GM23338 (cell line): ENCODE measurements around the gene UBAC2. TPM values are rescaled to one million over a fixed set of nuclear protein-coding genes. Genes with fewer than 3 reads are reported as not detected.
A peak's percentile ranks its signal among the peaks of the same experiment; 100 is the strongest.

ENCODE experiments used
- ATAC-seq: fragments of 200-7000 bp; cut with Tn5 transposase; 3 replicates; pipeline ENCODE4 v1.9.1; 2020
- DNase-seq: peaks from one replicate; pipeline ENCODE4 v3.0.0-alpha.2; 2015; ENCODE audit warnings: low spot score
- H2AFZ ChIP-seq: fragments of 200-600 bp; sonication (generic); 2 replicates; pipeline ENCODE4 v1.8.0; 2016; ENCODE audit warnings: antibody characterized with exemption, mild to moderate bottlenecking, moderate library complexity
- H3F3A ChIP-seq: fragments of 200-600 bp; sonication (generic); replicated peaks from 2 replicates; pipeline ENCODE4 v1.8.0; 2017; ENCODE audit warnings: antibody characterized with exemption, mixed run types, low read depth
- H3K27ac ChIP-seq: fragments of 200-600 bp; sonication (generic); 2 replicates; pipeline ENCODE4 v1.6.1; 2016; ENCODE audit warnings: low read depth
- H3K27me3 ChIP-seq: fragments of 200-600 bp; sonication (generic); 2 replicates; pipeline ENCODE4 v1.8.0; 2016; ENCODE audit warnings: mild to moderate bottlenecking, mixed run types, moderate library complexity; ENCODE audit not compliant: insufficient read depth
- H3K36me3 ChIP-seq: fragments of 200-600 bp; sonication (generic); 2 replicates; pipeline ENCODE4 v1.8.0; 2016; ENCODE audit warnings: mild to moderate bottlenecking; ENCODE audit not compliant: insufficient read depth
- H3K4me1 ChIP-seq: fragments of 200-600 bp; sonication (generic); 2 replicates; pipeline ENCODE4 v1.8.0; 2016; ENCODE audit warnings: mild to moderate bottlenecking, moderate library complexity; ENCODE audit not compliant: insufficient read depth
- H3K4me2 ChIP-seq: fragments of 200-600 bp; sonication (generic); 2 replicates; pipeline ENCODE4 v1.7.1; 2017; ENCODE audit warnings: mixed run types
- H3K4me3 ChIP-seq: fragments of 200-600 bp; sonication (generic); 2 replicates; pipeline ENCODE4 v1.6.1; 2016; ENCODE audit warnings: mixed run types
- H3K79me2 ChIP-seq: fragments of 200-600 bp; sonication (generic); replicated peaks from 2 replicates; pipeline ENCODE4 v1.8.0; 2017; ENCODE audit warnings: mild to moderate bottlenecking; ENCODE audit not compliant: insufficient read depth
- H3K9me2 ChIP-seq: fragments of 200-600 bp; sonication (generic); 2 replicates; pipeline ENCODE4 v1.8.0; 2017; ENCODE audit not compliant: insufficient read depth
- H4K20me1 ChIP-seq: fragments of 200-600 bp; sonication (generic); replicated peaks from 2 replicates; pipeline ENCODE4 v1.8.0; 2017; ENCODE audit warnings: mild to moderate bottlenecking; ENCODE audit not compliant: insufficient read depth
- H3K27ac Mint-ChIP-seq: 2 replicates; pipeline ENCODE4 v1.8.0; 2020; ENCODE audit warnings: inconsistent platforms, mild to moderate bottlenecking, moderate library complexity, mixed read lengths
- H3K27me3 Mint-ChIP-seq: 3 replicates; pipeline ENCODE4 v1.8.0; 2022; ENCODE audit warnings: low read depth, mild to moderate bottlenecking, moderate library complexity, mixed read lengths, inconsistent platforms; ENCODE audit not compliant: insufficient read depth, poor library complexity
- H3K36me3 Mint-ChIP-seq: 3 replicates; pipeline ENCODE4 v1.8.0; 2021; ENCODE audit warnings: low read depth, mild to moderate bottlenecking, inconsistent platforms, moderate library complexity, mixed read lengths
- H3K4me1 Mint-ChIP-seq: 3 replicates; pipeline ENCODE4 v1.8.0; 2020; ENCODE audit warnings: mild to moderate bottlenecking, inconsistent platforms, mixed read lengths
- H3K4me3 Mint-ChIP-seq: 3 replicates; pipeline ENCODE4 v1.8.0; 2021; ENCODE audit warnings: moderate library complexity, mild to moderate bottlenecking, inconsistent platforms, mixed read lengths
- H3K9me3 Mint-ChIP-seq: 3 replicates; pipeline ENCODE4 v1.8.0; 2020; ENCODE audit warnings: moderate library complexity, mild to moderate bottlenecking, inconsistent platforms, mixed read lengths
- CREB1 ChIP-seq: fragments of 250-450 bp; sonication (Bioruptor Pico); IDR thresholded peaks from 2 replicates; pipeline ENCODE4 v1.5.0; 2020; ENCODE audit warnings: low read depth, mild to moderate bottlenecking, moderate library complexity
- CTCF ChIP-seq, 2 experiments: fragments of 200-600 bp in 1 of 2; sonication (generic) in 1 of 2; conservative IDR thresholded peaks; 2 replicates each; pipeline versions ENCODE4 v1.5.1 to v1.6.1; 2016 to 2017; ENCODE audit warnings: antibody characterized with exemption in 2 of 2, low read depth in 2 of 2, mild to moderate bottlenecking in 2 of 2, moderate library complexity in 1 of 2
- JUNB ChIP-seq: IDR thresholded peaks from one replicate; pipeline ENCODE4 v1.6.1; 2016; ENCODE audit warnings: antibody characterized with exemption; ENCODE audit not compliant: unreplicated experiment
- ZNF331 ChIP-seq: fragments of 250-450 bp; sonication (Bioruptor Pico); IDR thresholded peaks from 2 replicates; pipeline ENCODE4 v1.5.0; 2020; ENCODE audit warnings: low read depth, mild to moderate bottlenecking, moderate library complexity
- polyA plus RNA-seq: library from polyadenylated mRNA; unstranded; fragments of >200 nt; fragmentation: Nextera tagmentation; extraction: Ambion mirVana; gene quantifications from 2 replicates; pipeline ENCODE4 v1.2.1, GENCODE V29; 2016
- total RNA-seq: library from RNA; depleted of rRNA; stranded (reverse); fragments of >200 nt; shearing (Covaris generic); gene quantifications from 2 replicates; pipeline ENCODE4 v1.2.3, GENCODE V29; 2014
- TF ChIP-seq, protein P1 (sequence below): fragments of 250-450 bp; sonication (Bioruptor Pico); IDR thresholded peaks from 2 replicates; pipeline ENCODE4 v1.5.0; 2020; ENCODE audit warnings: mild to moderate bottlenecking, moderate library complexity

The UBAC2 gene
- total and polyA plus RNA-seq, 2 experiments from 2014 or later = 37.9 to 76.9 TPM

GRCh38 chr13:99335087-99335486 is 134.4 kb downstream of the UBAC2 start (continued):
- TF ChIP-seq, protein P1, sequence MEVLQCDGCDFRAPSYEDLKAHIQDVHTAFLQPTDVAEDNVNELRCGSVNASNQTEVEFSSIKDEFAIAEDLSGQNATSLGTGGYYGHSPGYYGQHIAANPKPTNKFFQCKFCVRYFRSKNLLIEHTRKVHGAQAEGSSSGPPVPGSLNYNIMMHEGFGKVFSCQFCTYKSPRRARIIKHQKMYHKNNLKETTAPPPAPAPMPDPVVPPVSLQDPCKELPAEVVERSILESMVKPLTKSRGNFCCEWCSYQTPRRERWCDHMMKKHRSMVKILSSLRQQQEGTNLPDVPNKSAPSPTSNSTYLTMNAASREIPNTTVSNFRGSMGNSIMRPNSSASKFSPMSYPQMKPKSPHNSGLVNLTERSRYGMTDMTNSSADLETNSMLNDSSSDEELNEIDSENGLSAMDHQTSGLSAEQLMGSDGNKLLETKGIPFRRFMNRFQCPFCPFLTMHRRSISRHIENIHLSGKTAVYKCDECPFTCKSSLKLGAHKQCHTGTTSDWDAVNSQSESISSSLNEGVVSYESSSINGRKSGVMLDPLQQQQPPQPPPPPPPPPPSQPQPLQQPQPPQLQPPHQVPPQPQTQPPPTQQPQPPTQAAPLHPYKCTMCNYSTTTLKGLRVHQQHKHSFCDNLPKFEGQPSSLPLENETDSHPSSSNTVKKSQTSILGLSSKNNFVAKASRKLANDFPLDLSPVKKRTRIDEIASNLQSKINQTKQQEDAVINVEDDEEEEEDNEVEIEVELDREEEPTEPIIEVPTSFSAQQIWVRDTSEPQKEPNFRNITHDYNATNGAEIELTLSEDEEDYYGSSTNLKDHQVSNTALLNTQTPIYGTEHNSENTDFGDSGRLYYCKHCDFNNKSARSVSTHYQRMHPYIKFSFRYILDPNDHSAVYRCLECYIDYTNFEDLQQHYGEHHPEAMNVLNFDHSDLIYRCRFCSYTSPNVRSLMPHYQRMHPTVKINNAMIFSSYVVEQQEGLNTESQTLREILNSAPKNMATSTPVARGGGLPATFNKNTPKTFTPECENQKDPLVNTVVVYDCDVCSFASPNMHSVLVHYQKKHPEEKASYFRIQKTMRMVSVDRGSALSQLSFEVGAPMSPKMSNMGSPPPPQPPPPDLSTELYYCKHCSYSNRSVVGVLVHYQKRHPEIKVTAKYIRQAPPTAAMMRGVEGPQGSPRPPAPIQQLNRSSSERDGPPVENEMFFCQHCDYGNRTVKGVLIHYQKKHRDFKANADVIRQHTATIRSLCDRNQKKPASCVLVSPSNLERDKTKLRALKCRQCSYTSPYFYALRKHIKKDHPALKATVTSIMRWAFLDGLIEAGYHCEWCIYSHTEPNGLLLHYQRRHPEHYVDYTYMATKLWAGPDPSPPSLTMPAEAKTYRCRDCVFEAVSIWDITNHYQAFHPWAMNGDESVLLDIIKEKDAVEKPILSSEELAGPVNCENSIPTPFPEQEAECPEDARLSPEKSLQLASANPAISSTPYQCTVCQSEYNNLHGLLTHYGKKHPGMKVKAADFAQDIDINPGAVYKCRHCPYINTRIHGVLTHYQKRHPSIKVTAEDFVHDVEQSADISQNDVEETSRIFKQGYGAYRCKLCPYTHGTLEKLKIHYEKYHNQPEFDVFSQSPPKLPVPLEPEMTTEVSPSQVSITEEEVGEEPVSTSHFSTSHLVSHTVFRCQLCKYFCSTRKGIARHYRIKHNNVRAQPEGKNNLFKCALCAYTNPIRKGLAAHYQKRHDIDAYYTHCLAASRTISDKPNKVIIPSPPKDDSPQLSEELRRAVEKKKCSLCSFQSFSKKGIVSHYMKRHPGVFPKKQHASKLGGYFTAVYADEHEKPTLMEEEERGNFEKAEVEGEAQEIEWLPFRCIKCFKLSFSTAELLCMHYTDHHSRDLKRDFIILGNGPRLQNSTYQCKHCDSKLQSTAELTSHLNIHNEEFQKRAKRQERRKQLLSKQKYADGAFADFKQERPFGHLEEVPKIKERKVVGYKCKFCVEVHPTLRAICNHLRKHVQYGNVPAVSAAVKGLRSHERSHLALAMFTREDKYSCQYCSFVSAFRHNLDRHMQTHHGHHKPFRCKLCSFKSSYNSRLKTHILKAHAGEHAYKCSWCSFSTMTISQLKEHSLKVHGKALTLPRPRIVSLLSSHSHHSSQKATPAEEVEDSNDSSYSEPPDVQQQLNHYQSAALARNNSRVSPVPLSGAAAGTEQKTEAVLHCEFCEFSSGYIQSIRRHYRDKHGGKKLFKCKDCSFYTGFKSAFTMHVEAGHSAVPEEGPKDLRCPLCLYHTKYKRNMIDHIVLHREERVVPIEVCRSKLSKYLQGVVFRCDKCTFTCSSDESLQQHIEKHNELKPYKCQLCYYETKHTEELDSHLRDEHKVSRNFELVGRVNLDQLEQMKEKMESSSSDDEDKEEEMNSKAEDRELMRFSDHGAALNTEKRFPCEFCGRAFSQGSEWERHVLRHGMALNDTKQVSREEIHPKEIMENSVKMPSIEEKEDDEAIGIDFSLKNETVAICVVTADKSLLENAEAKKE (CRISPR knock-in tag) = no peak
- TF ChIP-seq CREB1 (CRISPR knock-in tag) = no peak

- DNase-seq (peak; percentile 40), ATAC-seq (peak; percentile 83)
- no peak overlapping the region for H3K4me2 ChIP-seq
- H3K4me1 ChIP-seq = peaks cover 7% of the 10 kb centered on the region; the same call in 1 of the 2 replicates
- TF ChIP-seq CTCF (conservative IDR thresholded peaks at IDR 0.05; ENCODE audit: low read depth in 2 of 2) (peak in 1 of 2 experiments; percentile 20; a peak in 2 of 4 replicates), ZNF331 (CRISPR knock-in tag) (no peak), JUNB (no peak)
- H3F3A ChIP-seq = no peaks in the 10 kb centered on the region
- H3K27me3 Mint-ChIP-seq = peaks cover 3% of the 10 kb centered on the region
- H3K4me3 Mint-ChIP-seq = no peak overlapping the region
- H3K36me3 Mint-ChIP-seq = peaks cover 4% of the 10 kb centered on the region; the same call in 2 of the 3 replicates
- H2AFZ ChIP-seq = no peak overlapping the region
- no peaks in the 10 kb centered on the region for H4K20me1 ChIP-seq
- no peak overlapping the region for H3K4me3 ChIP-seq
- no peaks in the 10 kb centered on the region for H3K27me3 ChIP-seq
- no peaks in the 10 kb centered on the region for H3K9me2 ChIP-seq
- peak overlapping the region; percentile 34 for H3K27ac Mint-ChIP-seq
- H3K27ac ChIP-seq = no peak overlapping the region
- H3K36me3 ChIP-seq = peaks cover 5% of the 10 kb centered on the region; the same call in 1 of the 2 replicates
- H3K4me1 Mint-ChIP-seq = peaks cover 15% of the 10 kb centered on the region
- 0 out of 2 replicates have a peak, but pooled peaks cover 5% of the 10 kb centered on the region for H3K79me2 ChIP-seq
- H3K9me3 Mint-ChIP-seq = no peaks in the 10 kb centered on the region
These were observed 134.9 kb downstream of the UBAC2 start for GRCh38 chr13:99335603-99336002.
